CD14-positive monocyte (primary cell): Measurements from ENCODE around the gene TCHHL1. TPM values are rescaled to one million over a fixed set of nuclear protein-coding genes. Genes with fewer than 3 reads are reported as not detected.

Experiments used
- DNase-seq, 3 donors: peaks; one replicate each; pipeline ENCODE4 v3.0.0-alpha.2; 2011 to 2022
- H2AFZ ChIP-seq: 2 replicates; pipeline ENCODE4 v1.6.0; 2012; ENCODE audit warnings: mild to moderate bottlenecking, low read depth, low read length, inconsistent platforms; ENCODE audit not compliant: insufficient read depth, poor library complexity, severe bottlenecking
- H3K27ac ChIP-seq, 2 donors: 1 replicate in 1 of 2; 2 replicates in 1 of 2; pipeline ENCODE4 v1.5.1; 2012 to 2013; ENCODE audit warnings: low read length in 2 of 2, control low read depth in 1 of 2, inconsistent platforms in 1 of 2, low read depth in 1 of 2, mild to moderate bottlenecking in 1 of 2
- H3K27me3 ChIP-seq, 2 donors: one replicate each; pipeline versions ENCODE4 v1.6.0 to v1.6.1; 2011 to 2013; ENCODE audit warnings: low read length in 2 of 2; ENCODE audit not compliant: control insufficient read depth in 2 of 2, insufficient read depth in 2 of 2
- H3K36me3 ChIP-seq, 2 donors: replicated peaks in 1 of 2; 1 replicate in 1 of 2; 2 replicates in 1 of 2; pipeline versions ENCODE4 v1.5.1 to v1.6.1; 2012 to 2013; ENCODE audit warnings: low read length in 2 of 2, control low read depth in 1 of 2, inconsistent platforms in 1 of 2, mild to moderate bottlenecking in 1 of 2; ENCODE audit not compliant: insufficient read depth in 2 of 2, control insufficient read depth in 1 of 2
- H3K4me1 ChIP-seq, 2 donors: 1 replicate in 1 of 2; 2 replicates in 1 of 2; pipeline versions ENCODE4 v1.5.1 to v1.6.1; 2012 to 2013; ENCODE audit warnings: low read length in 2 of 2, control low read depth in 1 of 2, inconsistent platforms in 1 of 2, mild to moderate bottlenecking in 1 of 2, moderate library complexity in 1 of 2; ENCODE audit not compliant: insufficient read depth in 2 of 2, control insufficient read depth in 1 of 2
- H3K4me2 ChIP-seq: replicated peaks from 2 replicates; pipeline ENCODE3; 2012; ENCODE audit warnings: low read length, moderate library complexity, mild to moderate bottlenecking; ENCODE audit not compliant: poor library complexity, severe bottlenecking; ENCODE audit errors: extremely low read depth
- H3K4me3 ChIP-seq, 3 experiments: fragments of 200-600 bp in 1 of 3; sonication (generic) in 1 of 3; replicated peaks in 1 of 3; 1 replicate in 2 of 3; 2 replicates in 1 of 3; pipeline ENCODE4 v1.5.1; 2011 to 2013; ENCODE audit warnings: low read length in 3 of 3, mild to moderate bottlenecking in 3 of 3, control low read depth in 2 of 3, low read depth in 2 of 3, inconsistent platforms in 1 of 3, moderate library complexity in 1 of 3
- H3K79me2 ChIP-seq: 2 replicates; pipeline ENCODE4 v1.6.0; 2012; ENCODE audit warnings: mild to moderate bottlenecking, control low read depth, inconsistent platforms, low read length, moderate library complexity; ENCODE audit not compliant: insufficient read depth
- H3K9ac ChIP-seq: 2 replicates; pipeline ENCODE4 v1.6.0; 2017; ENCODE audit warnings: low read length, mild to moderate bottlenecking; ENCODE audit not compliant: insufficient read depth, poor library complexity, severe bottlenecking
- H3K9me3 ChIP-seq, 2 donors: replicated peaks in 1 of 2; 1 replicate in 1 of 2; 2 replicates in 1 of 2; pipeline versions ENCODE4 v1.5.1 to v1.6.1; 2012 to 2013; ENCODE audit warnings: low read length in 2 of 2, control low read depth in 1 of 2; ENCODE audit not compliant: control insufficient read depth in 1 of 2, insufficient read depth in 1 of 2
- H4K20me1 ChIP-seq: 2 replicates; pipeline ENCODE4 v1.6.0; 2012; ENCODE audit warnings: mild to moderate bottlenecking, low read length, control low read depth, moderate library complexity; ENCODE audit not compliant: insufficient read depth
- H3K27ac Mint-ChIP-seq, 7 donors: one replicate each; pipeline ENCODE4 v1.8.0; 2020; ENCODE audit warnings: mild to moderate bottlenecking in 7 of 7, mixed read lengths in 7 of 7, moderate library complexity in 6 of 7, inconsistent platforms in 2 of 7
- H3K27me3 Mint-ChIP-seq, 3 donors: one replicate each; pipeline ENCODE4 v1.8.0; 2021 to 2022; ENCODE audit warnings: low read depth in 3 of 3, mild to moderate bottlenecking in 3 of 3, mixed read lengths in 3 of 3, moderate library complexity in 3 of 3, inconsistent platforms in 1 of 3
- H3K36me3 Mint-ChIP-seq, 2 donors: one replicate each; pipeline ENCODE4 v1.8.0; 2020; ENCODE audit warnings: mixed read lengths in 2 of 2, inconsistent platforms in 1 of 2, mild to moderate bottlenecking in 1 of 2
- H3K4me1 Mint-ChIP-seq: one replicate; pipeline ENCODE4 v1.8.0; 2020; ENCODE audit warnings: mild to moderate bottlenecking, mixed read lengths
- H3K4me3 Mint-ChIP-seq, 2 donors: one replicate each; pipeline ENCODE4 v1.8.0; 2020; ENCODE audit warnings: mild to moderate bottlenecking in 2 of 2, mixed read lengths in 2 of 2, moderate library complexity in 1 of 2
- H3K9me3 Mint-ChIP-seq, 7 donors: one replicate each; pipeline ENCODE4 v1.8.0; 2020 to 2022; ENCODE audit warnings: mixed read lengths in 7 of 7, mild to moderate bottlenecking in 6 of 7, moderate library complexity in 6 of 7, inconsistent platforms in 2 of 7
- WGBS: methylation state at CpG from one replicate; pipeline ENCODE4 v1.1.5; 2013; ENCODE audit warnings: missing lambda C conversion rate; ENCODE audit not compliant: insufficient coverage; 5-methylcytosine and 5-hydroxymethylcytosine counted together
- intact Hi-C, 2 donors: fragments of 100-400 bp; cut with micrococcal nuclease; formaldehyde crosslinking; loops; one replicate each; pipeline versions ENCODE4 v1.15.0 to v1.15.1; 2023
- polyA plus RNA-seq, 3 donors: library from polyadenylated mRNA; depleted of rRNA in 1 of 3; unstranded in 2 of 3; stranded (reverse) in 1 of 3; fragments of 300-500 nt in 2 of 3; fragments of >200 nt in 1 of 3; fragmentation: Illumina TruSeq in 2 of 3; gene quantifications; 1 replicate in 2 of 3; 2 replicates in 1 of 3; pipeline ENCODE4 v1.2.3, GENCODE V29; 2012 to 2021
- TF ChIP-seq, protein P1 (sequence below): fragments of 200-600 bp; IDR thresholded peaks from one replicate; pipeline ENCODE4 v1.8.0; 2022; ENCODE audit warnings: antibody characterized with exemption, mild to moderate bottlenecking

Gene TCHHL1
- polyA plus RNA-seq, 3 donors, result not detected

DNA sequence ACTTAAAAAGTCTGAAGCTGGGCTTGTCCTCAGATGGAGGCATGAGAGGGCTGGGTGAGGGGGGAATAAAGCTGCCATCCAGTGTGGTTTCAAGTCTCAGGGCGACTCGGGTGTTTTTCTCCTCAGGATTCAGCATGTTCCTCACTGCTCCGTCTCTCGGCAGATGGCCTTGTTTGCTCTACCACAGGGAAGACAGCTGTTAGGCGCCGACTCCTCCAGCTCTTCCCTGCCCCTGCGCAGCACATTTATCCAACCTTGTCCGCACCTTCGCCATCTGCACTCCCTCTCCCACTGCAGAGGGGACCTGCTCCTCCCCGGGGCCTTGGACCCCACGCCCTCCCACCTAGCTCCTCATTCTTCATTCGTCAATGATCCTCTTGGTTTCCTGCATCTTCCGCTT is 35.5 kb downstream of the TCHHL1 start:
- peaks cover 42% of the 10 kb centered on the region for H3K4me1 Mint-ChIP-seq
- H3K27ac Mint-ChIP-seq, result peak overlapping the region in 1 of 7 donors; percentile 25
- Histone ChIP-seq H3K4me2 (no peak overlapping the region), H3K4me1 (peaks cover 42 to 44% of the 10 kb centered on the region in 2 donors), H3K27ac (no peak overlapping the region), H3K27me3 (peaks cover 15 to 51% of the 10 kb centered on the region in 2 donors), H3K79me2 (peaks cover 5% of the 10 kb centered on the region), H2AFZ (no peak overlapping the region), H4K20me1 (no peaks in the 10 kb centered on the region), H3K9me3 (no peaks in the 10 kb centered on the region), H3K9ac (no peak overlapping the region), H3K4me3 (no peak overlapping the region), H3K36me3 (no peaks in the 10 kb centered on the region)
- H3K36me3 Mint-ChIP-seq, result peaks cover 0 to 2% of the 10 kb centered on the region in 2 donors
- TF ChIP-seq, protein P1, sequence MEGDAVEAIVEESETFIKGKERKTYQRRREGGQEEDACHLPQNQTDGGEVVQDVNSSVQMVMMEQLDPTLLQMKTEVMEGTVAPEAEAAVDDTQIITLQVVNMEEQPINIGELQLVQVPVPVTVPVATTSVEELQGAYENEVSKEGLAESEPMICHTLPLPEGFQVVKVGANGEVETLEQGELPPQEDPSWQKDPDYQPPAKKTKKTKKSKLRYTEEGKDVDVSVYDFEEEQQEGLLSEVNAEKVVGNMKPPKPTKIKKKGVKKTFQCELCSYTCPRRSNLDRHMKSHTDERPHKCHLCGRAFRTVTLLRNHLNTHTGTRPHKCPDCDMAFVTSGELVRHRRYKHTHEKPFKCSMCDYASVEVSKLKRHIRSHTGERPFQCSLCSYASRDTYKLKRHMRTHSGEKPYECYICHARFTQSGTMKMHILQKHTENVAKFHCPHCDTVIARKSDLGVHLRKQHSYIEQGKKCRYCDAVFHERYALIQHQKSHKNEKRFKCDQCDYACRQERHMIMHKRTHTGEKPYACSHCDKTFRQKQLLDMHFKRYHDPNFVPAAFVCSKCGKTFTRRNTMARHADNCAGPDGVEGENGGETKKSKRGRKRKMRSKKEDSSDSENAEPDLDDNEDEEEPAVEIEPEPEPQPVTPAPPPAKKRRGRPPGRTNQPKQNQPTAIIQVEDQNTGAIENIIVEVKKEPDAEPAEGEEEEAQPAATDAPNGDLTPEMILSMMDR, result no peak
- WGBS, result 82% methylated on average over 12 of the region's 13 CpGs
- H3K27me3 Mint-ChIP-seq, result peaks cover 36 to 43% (median 37%) of the 10 kb centered on the region in 3 donors
- H3K4me3 Mint-ChIP-seq, result peak overlapping the region; percentile 31 to 64
- H3K9me3 Mint-ChIP-seq, result no peaks in the 10 kb centered on the region
- DNase-seq, result no peak
- intact Hi-C loops, result loop anchor here (2.0 to 10.0 kb wide), 3 partner anchors 114 to 401 kb away; no protein-coding TSS in a partner anchor

- peak; percentile 72 to 88 (median 86) for DNase-seq
- Histone ChIP-seq H3K4me3 (no peak overlapping the region), H3K9ac (no peak overlapping the region), H3K27me3 (peaks cover 9 to 43% of the 10 kb centered on the region in 2 donors), H3K36me3 (no peaks in the 10 kb centered on the region), H3K9me3 (no peaks in the 10 kb centered on the region), H3K27ac (peak overlapping the region in 1 of 2 donors; percentile 98), H3K4me1 (peaks cover 48% of the 10 kb centered on the region in 2 donors), H4K20me1 (no peaks in the 10 kb centered on the region), H3K79me2 (peaks cover 5% of the 10 kb centered on the region), H2AFZ (no peak overlapping the region), H3K4me2 (no peak overlapping the region)
- Mint-ChIP-seq H3K27me3 (peaks cover 31 to 38% (median 31%) of the 10 kb centered on the region in 3 donors), H3K4me3 (peak overlapping the region in 1 of 2 donors; percentile 69), H3K4me1 (peaks cover 48% of the 10 kb centered on the region), H3K27ac (peak overlapping the region in 6 of 7 donors; percentile 61 to 100 (median 82)), H3K9me3 (no peaks in the 10 kb centered on the region), H3K36me3 (peaks cover 0 to 2% of the 10 kb centered on the region in 2 donors)
- TF ChIP-seq, protein P1, result peak; percentile 87
- WGBS, result 35% methylated on average over 9 of the region's 11 CpGs
- intact Hi-C loops, result loop anchor here (1.0 to 10.0 kb wide), 4 partner anchors 115 to 402 kb away; no protein-coding TSS in a partner anchor
Observed at GRCh38 chr1:152052606-152053005, 36.3 kb downstream of the TCHHL1 start.
